ENCODE results near the gene PPT1.

PPT1 gene

GRCh38 chr1:40059338-40059959, 37.6 kb downstream of the PPT1 start:
- DNase-seq, result peak; percentile 4
- in situ Hi-C loops (cut with HindIII; ENCODE audit: low pct_ligation_motif_present, low pct_unique_long_range_greater_than_20kb, low sequenced_read_pairs), result no loop called here

DNA sequence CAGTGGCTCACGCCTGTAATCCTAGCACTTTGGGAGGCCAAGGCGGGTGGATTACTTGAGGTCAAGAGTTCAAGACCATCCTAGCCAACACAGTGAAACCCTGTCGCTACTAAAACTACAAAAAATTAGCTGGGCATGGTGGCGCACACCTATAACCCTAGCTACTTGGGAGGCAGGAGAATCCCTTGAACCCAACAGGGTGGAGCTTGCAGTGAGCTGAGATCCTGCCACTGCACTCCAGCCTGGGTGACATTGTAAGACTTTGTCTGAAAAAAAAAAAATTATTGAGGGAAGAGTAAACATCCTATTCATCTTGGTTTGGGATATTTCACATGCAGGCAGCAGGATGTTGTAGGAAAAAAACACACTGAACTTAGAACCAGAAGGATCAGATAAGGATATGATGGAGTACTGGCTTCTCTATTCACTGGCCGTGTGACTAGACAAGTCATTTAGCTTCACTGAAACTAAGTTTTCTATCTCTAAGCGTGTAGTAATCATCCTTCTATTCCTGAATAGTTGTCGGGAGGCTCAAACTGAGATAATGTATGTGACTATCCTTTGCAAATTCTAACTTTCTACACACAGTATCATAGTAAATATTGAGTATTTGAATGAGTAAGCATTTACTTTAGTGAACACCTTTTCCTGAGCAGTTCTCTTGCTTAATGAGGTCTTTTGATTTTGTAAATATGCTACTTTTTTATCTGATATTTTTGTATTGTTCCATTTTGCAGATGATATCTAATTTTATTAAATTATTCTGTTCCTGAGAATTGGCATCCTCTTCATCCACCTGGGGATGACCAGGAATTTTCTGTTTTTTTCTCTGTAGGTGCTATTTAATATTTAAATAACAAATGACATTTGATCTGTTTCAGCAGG, 38.4 kb downstream of the PPT1 start:
- in situ Hi-C loops (cut with HindIII; ENCODE audit: low pct_ligation_motif_present, low pct_unique_long_range_greater_than_20kb, low sequenced_read_pairs), result no loop called here
- no peak for DNase-seq

GRCh38 chr1:40058097-40058452, 39.0 kb downstream of the PPT1 start:
- no peak for DNase-seq
- in situ Hi-C loops (cut with HindIII; ENCODE audit: low pct_ligation_motif_present, low pct_unique_long_range_greater_than_20kb, low sequenced_read_pairs), result no loop called here

- DNase-seq, result no peak
These were observed 39.6 kb downstream of the PPT1 start for GRCh38 chr1:40057310-40058030.

DNA sequence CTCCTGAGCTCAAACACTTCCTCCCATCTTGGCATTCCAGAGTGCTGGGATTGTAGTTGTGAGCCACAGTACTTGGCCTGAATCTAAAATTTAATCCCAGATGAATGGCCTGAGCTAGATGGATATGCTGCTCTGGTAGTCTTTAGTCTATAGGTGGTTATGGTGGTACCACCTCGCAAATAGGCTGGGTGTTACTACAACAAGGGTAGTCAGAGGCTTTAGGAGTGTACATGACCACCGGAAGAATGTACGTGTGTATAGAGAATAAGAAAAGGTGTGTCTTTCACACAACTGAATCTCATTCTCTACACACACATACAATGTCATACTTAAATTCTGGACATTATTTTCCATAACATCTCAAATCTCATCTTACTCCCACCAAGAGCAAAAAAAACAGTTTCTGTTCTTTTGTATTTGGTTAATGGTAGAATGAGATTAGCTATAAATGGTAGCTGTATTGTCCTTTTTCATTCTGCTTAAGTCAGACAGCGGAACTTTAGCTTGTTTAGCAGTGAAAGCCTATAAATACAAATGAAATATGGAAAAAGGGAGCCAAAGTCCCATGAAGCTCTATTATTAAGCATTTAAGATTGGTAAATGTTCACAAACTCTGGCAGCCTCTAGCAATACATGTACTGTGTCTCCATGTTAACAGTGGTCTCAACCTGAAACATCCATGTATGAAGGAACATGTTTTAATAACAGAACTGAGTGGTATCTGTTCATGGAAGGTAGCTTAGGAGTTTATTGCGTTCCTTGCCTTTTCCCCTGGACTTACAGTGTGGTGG, 40.3 kb downstream of the PPT1 start:
- DNase-seq, result no peak

More at GRCh38 chr1:40057310-40058030, 39.6 kb downstream of the PPT1 start:
- in situ Hi-C loops (cut with HindIII; ENCODE audit: low pct_ligation_motif_present, low pct_unique_long_range_greater_than_20kb, low sequenced_read_pairs), result no loop called here

GRCh38 chr1:40053138-40053887, 43.7 kb downstream of the PPT1 start:
- no peak for DNase-seq
- in situ Hi-C loops (cut with HindIII; ENCODE audit: low pct_ligation_motif_present, low pct_unique_long_range_greater_than_20kb, low sequenced_read_pairs), result no loop called here

More for the DNA sequence above, 40.3 kb downstream of the PPT1 start:
- in situ Hi-C loops (cut with HindIII; ENCODE audit: low pct_ligation_motif_present, low pct_unique_long_range_greater_than_20kb, low sequenced_read_pairs), result no loop called here

- in situ Hi-C loops (cut with HindIII; ENCODE audit: low pct_ligation_motif_present, low pct_unique_long_range_greater_than_20kb, low sequenced_read_pairs), result no loop called here
- DNase-seq, result no peak
These were observed 46.2 kb downstream of the PPT1 start for GRCh38 chr1:40050863-40051262.

DNA sequence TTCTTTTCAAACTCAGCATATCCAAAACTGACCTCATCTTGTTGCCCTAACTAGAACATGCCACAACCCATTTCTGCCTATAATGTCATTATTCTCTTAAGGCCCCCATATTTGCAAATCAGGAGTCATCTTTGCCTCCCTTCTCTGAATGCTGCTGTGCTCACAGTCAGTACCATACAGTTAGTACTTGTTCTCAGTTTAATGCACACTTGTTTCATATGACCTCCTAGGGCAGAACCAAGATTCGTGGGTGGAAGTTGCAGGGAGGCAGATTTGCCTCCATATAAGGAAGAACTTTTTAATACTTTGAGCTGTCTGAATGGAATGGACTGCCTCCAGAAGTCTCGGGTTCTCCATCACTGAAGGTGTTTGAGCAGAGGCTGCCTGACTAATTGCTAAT, 47.3 kb downstream of the PPT1 start:
- in situ Hi-C loops (cut with HindIII; ENCODE audit: low pct_ligation_motif_present, low pct_unique_long_range_greater_than_20kb, low sequenced_read_pairs), result no loop called here
- DNase-seq, result no peak

DNA sequence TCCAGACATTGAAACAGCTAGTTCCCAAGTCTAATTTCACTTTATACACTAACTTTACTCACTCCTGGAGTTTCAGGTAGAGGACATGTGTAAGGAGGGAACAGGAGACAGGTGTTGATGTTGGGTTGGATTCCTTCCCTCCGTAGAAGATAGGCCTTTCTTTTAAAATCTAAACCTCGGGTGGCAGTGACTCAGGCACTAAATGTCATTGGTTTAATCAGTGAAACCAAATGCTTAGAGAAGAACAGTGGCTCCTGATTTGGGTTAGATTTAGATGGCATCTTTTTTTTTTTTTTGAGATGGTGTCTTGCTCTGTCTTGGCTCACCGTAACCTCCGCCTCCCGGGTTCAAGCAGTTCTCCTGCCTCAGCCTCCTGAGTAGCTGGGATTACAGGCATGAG, 49.3 kb downstream of the PPT1 start:
- in situ Hi-C loops (cut with HindIII; ENCODE audit: low pct_ligation_motif_present, low pct_unique_long_range_greater_than_20kb, low sequenced_read_pairs), result no loop called here

GRCh38 chr1:40047276-40047675, 49.8 kb downstream of the PPT1 start:
- no peak for DNase-seq
- in situ Hi-C loops (cut with HindIII; ENCODE audit: low pct_ligation_motif_present, low pct_unique_long_range_greater_than_20kb, low sequenced_read_pairs), result no loop called here

More for the DNA sequence above, 49.3 kb downstream of the PPT1 start:
- DNase-seq, result no peak

DNA sequence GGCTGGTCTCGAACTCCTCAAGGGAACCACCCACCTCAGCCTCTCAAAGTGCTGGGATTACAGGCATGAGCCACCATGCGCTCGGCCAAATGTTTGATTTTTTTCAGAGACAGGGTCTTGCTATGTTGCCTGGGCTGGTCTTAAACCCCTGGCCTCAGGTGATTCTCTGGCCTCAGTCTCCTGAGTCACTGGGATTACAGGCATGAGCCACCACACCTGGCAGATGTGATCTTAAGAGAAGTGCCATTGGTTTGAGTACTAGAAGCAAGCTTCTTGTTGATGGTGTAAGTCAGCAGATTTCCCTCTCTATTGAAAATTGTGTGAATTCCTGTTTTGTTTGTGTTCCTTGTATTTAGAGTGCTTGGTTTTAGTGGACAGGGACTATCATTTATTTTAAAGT, 51.3 kb downstream of the PPT1 start:
- in situ Hi-C loops (cut with HindIII; ENCODE audit: low pct_ligation_motif_present, low pct_unique_long_range_greater_than_20kb, low sequenced_read_pairs), result no loop called here
- DNase-seq, result no peak

DNA sequence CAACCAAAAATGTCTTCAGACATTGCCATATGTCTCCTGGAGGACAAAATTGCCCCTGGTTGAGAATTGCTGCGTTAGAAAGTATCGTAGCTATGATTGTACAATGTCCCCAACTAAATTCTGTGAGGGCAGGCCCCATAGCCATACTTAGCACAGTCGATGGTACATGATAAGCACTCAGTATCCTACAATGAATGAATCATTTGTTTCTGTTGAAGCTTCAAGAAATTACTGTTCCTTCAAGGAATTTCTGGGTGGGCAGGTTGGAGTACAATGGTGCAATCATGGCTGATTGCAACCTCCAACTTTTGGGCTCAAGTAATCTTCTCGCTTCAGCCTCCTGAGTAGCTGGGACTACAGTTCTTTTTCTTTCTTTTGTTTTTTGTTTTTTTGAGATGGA, 51.9 kb downstream of the PPT1 start:
- no peak for DNase-seq
- in situ Hi-C loops (cut with HindIII; ENCODE audit: low pct_ligation_motif_present, low pct_unique_long_range_greater_than_20kb, low sequenced_read_pairs), result no loop called here

DNA sequence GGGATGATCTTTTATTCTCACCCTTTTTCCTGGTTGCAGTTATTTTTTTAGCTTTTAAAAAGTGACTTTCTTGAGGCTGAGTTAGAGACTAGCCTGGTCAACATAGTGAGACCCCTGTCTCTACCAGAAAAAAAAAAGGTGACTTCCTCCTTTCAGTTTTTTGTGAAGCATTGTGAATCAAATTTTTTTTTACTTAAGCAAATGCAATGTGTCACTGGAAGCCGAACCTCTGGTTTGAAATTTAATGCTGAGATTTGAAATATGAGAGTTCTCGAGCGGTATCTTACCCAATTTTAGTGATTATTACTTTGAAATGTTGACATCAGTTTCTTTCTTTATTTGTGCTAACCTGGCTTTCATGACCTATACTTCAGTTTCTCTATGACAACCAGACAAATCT, 52.9 kb downstream of the PPT1 start:
- in situ Hi-C loops (cut with HindIII; ENCODE audit: low pct_ligation_motif_present, low pct_unique_long_range_greater_than_20kb, low sequenced_read_pairs), result no loop called here
- DNase-seq, result no peak

- peak; percentile 15 for DNase-seq
- in situ Hi-C loops (cut with HindIII; ENCODE audit: low pct_ligation_motif_present, low pct_unique_long_range_greater_than_20kb, low sequenced_read_pairs), result no loop called here
These were observed 54.7 kb downstream of the PPT1 start for GRCh38 chr1:40042341-40042740.

DNA sequence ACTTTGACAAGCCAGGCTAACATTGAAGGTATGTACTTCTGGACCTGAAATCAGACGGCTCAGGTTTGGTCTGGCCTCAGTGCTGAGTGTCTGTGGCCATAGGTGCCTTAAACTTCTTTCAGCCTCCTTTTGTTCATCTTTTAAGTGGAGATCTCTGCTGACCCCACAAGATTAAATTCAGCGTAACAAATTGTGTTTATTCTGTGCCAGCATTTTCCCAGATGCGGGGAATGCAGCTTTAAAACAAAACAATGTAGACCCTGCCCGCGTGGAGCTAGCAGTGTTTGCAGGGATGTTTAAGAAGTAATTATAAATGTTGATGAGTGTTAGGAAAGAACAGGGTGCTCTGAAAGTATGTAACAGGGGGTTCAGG, 55.6 kb downstream of the PPT1 start:
- in situ Hi-C loops (cut with HindIII; ENCODE audit: low pct_ligation_motif_present, low pct_unique_long_range_greater_than_20kb, low sequenced_read_pairs), result no loop called here

GRCh38 chr1:40040511-40041465, 56.3 kb downstream of the PPT1 start, which contains the start of gene CAP1:
Gene CAP1, plus strand, starts transcription at chr1:40040729. Its CDS starts 18,618 bp downstream, at chr1:40059347.
- DNase-seq, result peak; percentile 96
- in situ Hi-C loops (cut with HindIII; ENCODE audit: low pct_ligation_motif_present, low pct_unique_long_range_greater_than_20kb, low sequenced_read_pairs), result no loop called here

More for the DNA sequence above, 55.6 kb downstream of the PPT1 start:
- no peak for DNase-seq

All from ACHN (cell line).